Nucleus accumbens (tissue), 56 donors: ENCODE measurements around the gene KDM6B.
A peak's percentile ranks its signal among the peaks of the same experiment; 100 is the strongest.
"Not testable (repeated sequence)": the region's sequence is repeated elsewhere in the genome, so short reads cannot be mapped to it uniquely, and the experiment has no call there.

Experiments used
- DNase-seq, 56 donors: peaks; one replicate each; lab custom pipeline; 2025; lab: John Stamatoyannopoulos, UW

Gene KDM6B, protein sequence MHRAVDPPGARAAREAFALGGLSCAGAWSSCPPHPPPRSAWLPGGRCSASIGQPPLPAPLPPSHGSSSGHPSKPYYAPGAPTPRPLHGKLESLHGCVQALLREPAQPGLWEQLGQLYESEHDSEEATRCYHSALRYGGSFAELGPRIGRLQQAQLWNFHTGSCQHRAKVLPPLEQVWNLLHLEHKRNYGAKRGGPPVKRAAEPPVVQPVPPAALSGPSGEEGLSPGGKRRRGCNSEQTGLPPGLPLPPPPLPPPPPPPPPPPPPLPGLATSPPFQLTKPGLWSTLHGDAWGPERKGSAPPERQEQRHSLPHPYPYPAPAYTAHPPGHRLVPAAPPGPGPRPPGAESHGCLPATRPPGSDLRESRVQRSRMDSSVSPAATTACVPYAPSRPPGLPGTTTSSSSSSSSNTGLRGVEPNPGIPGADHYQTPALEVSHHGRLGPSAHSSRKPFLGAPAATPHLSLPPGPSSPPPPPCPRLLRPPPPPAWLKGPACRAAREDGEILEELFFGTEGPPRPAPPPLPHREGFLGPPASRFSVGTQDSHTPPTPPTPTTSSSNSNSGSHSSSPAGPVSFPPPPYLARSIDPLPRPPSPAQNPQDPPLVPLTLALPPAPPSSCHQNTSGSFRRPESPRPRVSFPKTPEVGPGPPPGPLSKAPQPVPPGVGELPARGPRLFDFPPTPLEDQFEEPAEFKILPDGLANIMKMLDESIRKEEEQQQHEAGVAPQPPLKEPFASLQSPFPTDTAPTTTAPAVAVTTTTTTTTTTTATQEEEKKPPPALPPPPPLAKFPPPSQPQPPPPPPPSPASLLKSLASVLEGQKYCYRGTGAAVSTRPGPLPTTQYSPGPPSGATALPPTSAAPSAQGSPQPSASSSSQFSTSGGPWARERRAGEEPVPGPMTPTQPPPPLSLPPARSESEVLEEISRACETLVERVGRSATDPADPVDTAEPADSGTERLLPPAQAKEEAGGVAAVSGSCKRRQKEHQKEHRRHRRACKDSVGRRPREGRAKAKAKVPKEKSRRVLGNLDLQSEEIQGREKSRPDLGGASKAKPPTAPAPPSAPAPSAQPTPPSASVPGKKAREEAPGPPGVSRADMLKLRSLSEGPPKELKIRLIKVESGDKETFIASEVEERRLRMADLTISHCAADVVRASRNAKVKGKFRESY (N-terminal part only)

DNA sequence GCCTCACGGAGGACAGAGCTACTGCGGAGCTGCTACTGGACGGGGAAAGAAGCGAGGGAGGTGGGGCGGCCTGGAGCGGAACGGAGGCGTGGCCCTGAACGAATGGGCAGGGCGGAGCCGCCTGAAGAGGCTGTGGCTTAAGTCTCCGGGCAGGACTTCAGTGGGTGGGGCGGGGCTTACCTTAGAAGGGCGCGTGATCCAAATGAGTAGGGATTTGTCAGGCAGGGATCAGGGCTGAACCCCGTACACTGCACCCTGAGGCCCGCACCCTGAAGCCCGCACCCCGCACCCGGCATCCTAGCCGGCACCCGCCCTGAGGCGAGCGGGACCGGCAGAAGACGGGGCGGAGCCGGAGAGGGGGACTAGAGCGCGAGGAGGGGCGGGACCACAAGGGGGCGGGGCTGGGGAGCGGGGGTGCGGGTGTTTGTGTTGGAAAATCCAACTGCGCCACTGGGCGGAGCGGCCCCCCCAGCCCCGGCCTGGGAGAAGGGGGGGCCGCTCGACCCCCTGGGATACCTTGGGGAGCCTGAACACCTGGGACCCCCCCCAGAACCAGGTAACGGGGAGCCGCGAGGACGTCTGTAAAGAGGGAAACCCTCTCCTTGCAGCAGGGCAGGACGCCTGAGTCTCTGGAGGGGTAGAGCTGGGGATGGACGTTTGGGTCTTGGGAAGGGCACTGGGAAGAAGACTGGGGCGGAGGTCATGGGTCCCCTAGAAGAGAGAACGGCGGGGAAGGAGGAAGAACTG, at the start of gene KDM6B:
TSS of gene KDM6B (plus strand) at position 423 of the 747 bp plus-strand sequence. CDS start 11,338 bp downstream, outside the sequence.
- peak in 55 of 56 donors; percentile 36 to 92 (median 80) for DNase-seq

DNA sequence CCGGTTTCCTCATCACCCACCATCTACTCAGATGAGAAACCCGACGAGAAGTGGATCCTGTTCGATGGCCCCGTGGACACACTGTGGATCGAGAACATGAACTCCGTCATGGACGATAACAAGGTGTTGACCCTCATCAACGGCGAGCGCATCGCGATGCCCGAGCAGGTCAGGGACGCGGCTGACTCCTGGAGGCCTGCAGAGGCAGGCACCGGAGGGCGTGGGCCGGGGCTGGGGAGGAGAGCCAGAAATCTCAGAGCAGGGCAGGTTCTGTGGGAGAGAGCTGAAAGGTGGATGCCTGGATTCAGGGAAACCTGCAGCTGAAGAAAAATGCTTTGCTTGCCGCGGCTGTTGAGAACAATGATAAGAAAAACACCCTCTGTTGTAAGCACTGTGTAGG, 47.2 kb upstream of the KDM6B start:
- DNase-seq: peak in 3 of 56 donors; percentile 5 to 7 (median 5)

DNA sequence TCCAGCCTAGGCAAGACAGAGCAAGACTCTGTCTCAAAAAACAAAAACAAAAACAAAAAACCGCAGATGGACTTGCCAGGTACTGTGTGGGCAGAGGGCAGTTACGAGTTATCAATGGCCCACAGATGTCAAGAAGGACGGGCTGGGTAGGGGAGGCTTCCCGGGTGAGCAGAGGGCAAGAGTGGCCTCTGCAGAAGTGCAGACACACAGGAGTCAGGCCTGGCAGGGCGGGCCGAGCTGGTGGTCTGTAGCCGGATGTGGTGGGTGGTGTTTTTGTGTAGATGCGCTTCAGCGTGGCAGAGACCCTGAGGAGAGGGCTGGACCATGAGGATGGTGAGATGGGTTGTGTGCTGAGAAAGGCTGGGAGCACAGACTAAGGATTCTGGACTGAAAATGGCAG, 44.9 kb upstream of the KDM6B start:
- no peak for DNase-seq

DNA sequence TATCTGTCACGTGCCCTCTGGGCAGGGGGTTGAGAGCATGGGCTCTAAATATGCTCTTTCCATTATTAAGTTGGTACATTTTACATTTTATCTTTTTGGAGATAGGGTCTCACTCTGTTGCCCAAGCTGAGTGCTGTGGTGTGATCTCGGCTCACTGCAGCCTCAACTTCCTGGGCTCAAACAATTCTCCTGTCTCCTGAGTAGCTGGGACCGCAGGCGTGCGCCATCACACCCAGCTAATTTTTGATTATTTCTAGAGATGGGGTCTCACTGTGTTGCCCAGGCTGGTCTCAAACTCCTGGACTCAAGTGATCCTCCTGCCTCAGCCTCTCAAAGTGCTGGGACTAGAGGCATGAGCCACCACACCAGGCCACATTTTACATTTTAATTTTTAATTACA, 43.9 kb upstream of the KDM6B start:
- no peak for DNase-seq

GRCh38 chr17:7792611-7793010, 41.4 kb upstream of the KDM6B start:
- no peak for DNase-seq

GRCh38 chr17:7794075-7794663, 39.8 kb upstream of the KDM6B start:
- no peak for DNase-seq

- DNase-seq: no peak
Observed at GRCh38 chr17:7797976-7798375, 36.0 kb upstream of the KDM6B start.

GRCh38 chr17:7798839-7799238, 35.2 kb upstream of the KDM6B start:
- DNase-seq: no peak

DNA sequence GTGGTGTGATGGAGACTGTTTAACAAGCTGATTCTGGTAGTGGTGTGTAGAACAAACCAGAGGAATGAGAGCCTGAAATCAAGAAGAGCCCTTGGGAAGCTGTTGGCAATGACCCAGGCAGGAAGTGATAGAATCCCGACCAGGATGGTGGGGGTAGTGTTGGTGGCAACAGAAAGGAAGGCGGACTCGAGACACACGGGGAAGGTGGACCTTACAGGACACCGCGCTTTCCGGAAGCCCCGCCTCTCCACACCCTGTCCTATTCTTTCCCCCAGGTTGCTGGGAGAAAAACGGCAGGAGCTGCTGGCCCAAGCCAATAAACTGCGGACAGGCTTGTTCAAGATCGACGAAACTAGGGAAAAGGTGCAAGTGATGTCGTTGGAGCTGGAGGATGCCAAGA, 30.0 kb upstream of the KDM6B start:
- no peak for DNase-seq

DNA sequence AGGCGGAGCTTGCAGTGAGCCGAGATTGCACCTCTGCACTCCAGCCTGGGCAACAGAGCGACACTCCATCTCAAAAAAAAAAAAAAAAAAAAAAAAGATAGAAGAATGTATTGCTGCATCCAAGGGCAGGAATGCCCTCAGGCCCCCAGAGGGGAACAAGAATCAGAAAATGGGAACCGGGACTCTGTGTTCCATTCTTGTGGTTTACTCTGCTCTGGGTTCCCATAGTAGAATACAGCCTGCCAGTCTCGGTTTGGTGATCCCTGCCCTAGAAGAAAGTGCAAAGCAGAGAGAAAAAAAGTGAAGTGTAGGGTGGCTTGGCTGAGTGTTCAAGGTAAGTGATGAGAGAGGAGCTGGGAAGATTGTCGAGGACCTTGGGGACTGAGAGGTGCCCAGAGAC, 27.4 kb upstream of the KDM6B start:
- no peak for DNase-seq

- DNase-seq: no peak
Observed at GRCh38 chr17:7807206-7807605, 26.8 kb upstream of the KDM6B start.

GRCh38 chr17:7809086-7809790, 24.8 kb upstream of the KDM6B start:
- no peak for DNase-seq

GRCh38 chr17:7809791-7810343, 24.1 kb upstream of the KDM6B start:
- not testable (repeated sequence) for DNase-seq

- no peak for DNase-seq
Observed at GRCh38 chr17:7811251-7811650, 22.8 kb upstream of the KDM6B start.

GRCh38 chr17:7814969-7815368, 19.0 kb upstream of the KDM6B start:
- no peak for DNase-seq

DNA sequence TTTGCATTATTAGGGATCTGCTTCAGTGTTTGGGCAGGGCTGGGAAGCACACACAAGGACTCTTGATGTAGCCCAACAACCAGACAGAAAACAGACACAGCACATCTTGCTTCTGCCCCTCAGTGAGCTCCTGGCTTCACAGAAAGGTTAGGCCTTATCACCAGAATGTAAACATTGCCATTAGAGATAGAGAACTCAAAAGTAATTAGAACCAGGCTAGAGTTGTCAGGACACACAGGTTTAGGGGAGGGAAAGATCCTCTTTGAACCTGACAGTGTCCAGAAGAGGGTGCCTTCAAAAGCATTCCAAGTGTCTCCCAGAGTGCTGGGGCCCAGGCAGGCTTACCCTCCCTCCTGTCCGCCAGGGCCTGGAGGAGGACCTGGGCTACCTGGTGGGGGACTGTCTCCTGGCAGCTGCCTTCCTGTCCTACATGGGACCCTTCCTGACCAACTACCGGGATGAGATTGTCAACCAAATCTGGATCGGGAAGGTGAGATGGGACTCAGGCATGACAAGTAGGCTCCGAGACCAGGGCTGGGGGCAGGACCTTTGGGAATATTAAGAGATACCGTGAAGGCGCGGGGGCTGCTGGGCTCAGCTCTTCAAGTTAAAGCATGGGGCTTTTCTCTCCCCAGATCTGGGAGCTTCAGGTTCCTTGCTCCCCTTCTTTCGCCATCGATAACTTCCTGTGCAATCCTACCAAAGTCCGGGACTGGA, 16.9 kb upstream of the KDM6B start:
- no peak for DNase-seq

- DNase-seq: no peak
Observed at GRCh38 chr17:7817643-7817964, 16.4 kb upstream of the KDM6B start.

GRCh38 chr17:7818026-7818425, 16.0 kb upstream of the KDM6B start:
- no peak for DNase-seq
